ENCODE data around the gene FAM184A.

FAM184A gene

GRCh38 chr6:119044255-119044654, 34.2 kb downstream of the FAM184A start:
- TF ChIP-seq CTCF (IDR thresholded peaks at IDR 0.05; ENCODE audit: low read depth, low read length), result no peak
- H3K4me3 ChIP-seq (ENCODE audit: low read depth, low read length), result no peak overlapping the region
- DNase-seq (ENCODE audit: low read depth, low spot score), result no peak
- in situ Hi-C loops (cut with HindIII; ENCODE audit: low sequenced_read_pairs), result no loop called here

- H3K4me3 ChIP-seq (ENCODE audit: low read depth, low read length), result no peak overlapping the region
- no peak for DNase-seq (ENCODE audit: low read depth, low spot score)
- TF ChIP-seq CTCF (IDR thresholded peaks at IDR 0.05; ENCODE audit: low read depth, low read length), result no peak
- in situ Hi-C loops (cut with HindIII; ENCODE audit: low sequenced_read_pairs), result no loop called here
Measured at GRCh38 chr6:119043783-119044182, 34.7 kb downstream of the FAM184A start.

- no peak for TF ChIP-seq CTCF (IDR thresholded peaks at IDR 0.05; ENCODE audit: low read depth, low read length)
- no peak for DNase-seq (ENCODE audit: low read depth, low spot score)
- H3K4me3 ChIP-seq (ENCODE audit: low read depth, low read length), result no peak overlapping the region
- in situ Hi-C loops (cut with HindIII; ENCODE audit: low sequenced_read_pairs), result no loop called here
Measured at GRCh38 chr6:119043265-119043664, 35.2 kb downstream of the FAM184A start.

GRCh38 chr6:119040636-119041035, 37.8 kb downstream of the FAM184A start:
- in situ Hi-C loops (cut with HindIII; ENCODE audit: low sequenced_read_pairs), result no loop called here
- DNase-seq (ENCODE audit: low read depth, low spot score), result no peak
- no peak overlapping the region for H3K4me3 ChIP-seq (ENCODE audit: low read depth, low read length)
- TF ChIP-seq CTCF (IDR thresholded peaks at IDR 0.05; ENCODE audit: low read depth, low read length), result no peak

GRCh38 chr6:119040229-119040628, 38.2 kb downstream of the FAM184A start:
- no peak for DNase-seq (ENCODE audit: low read depth, low spot score)
- in situ Hi-C loops (cut with HindIII; ENCODE audit: low sequenced_read_pairs), result no loop called here
- TF ChIP-seq CTCF (IDR thresholded peaks at IDR 0.05; ENCODE audit: low read depth, low read length), result no peak
- no peak overlapping the region for H3K4me3 ChIP-seq (ENCODE audit: low read depth, low read length)

GRCh38 chr6:119037941-119038623, 40.4 kb downstream of the FAM184A start:
- no peak for TF ChIP-seq CTCF (IDR thresholded peaks at IDR 0.05; ENCODE audit: low read depth, low read length)
- no peak overlapping the region for H3K4me3 ChIP-seq (ENCODE audit: low read depth, low read length)
- in situ Hi-C loops (cut with HindIII; ENCODE audit: low sequenced_read_pairs), result no loop called here
- no peak for DNase-seq (ENCODE audit: low read depth, low spot score)
